IMR-90 (cell line): ENCODE data around the gene C2CD4D. TPM values are rescaled to one million over a fixed set of nuclear protein-coding genes. Genes with fewer than 3 reads are reported as not detected.

Experiments used
- ATAC-seq: fragments of 200-7000 bp; cut with Tn5 transposase; 2 replicates; pipeline ENCODE4 v1.9.1; 2020; ENCODE audit warnings: low read depth, mild to moderate bottlenecking, moderate library complexity
- BruUV-seq: library from RNA; stranded (reverse); fragments of 400-500 nt; replicated peaks from 2 replicates; lab custom pipeline; 2021; lab: Mats Ljungman, UMichigan
- CTCF ChIA-PET: fragments of 300-600 bp; formaldehyde crosslinking; extraction: SDS; loops from one replicate; lab custom pipeline; 2021; ENCODE audit warnings: antibody characterized with exemption; lab: Yijun Ruan, JAX
- POLR2A ChIA-PET: fragments of 300-600 bp; sonication (Branson Sonifier 250); formaldehyde crosslinking; loops from one replicate; lab custom pipeline; 2022; ENCODE audit warnings: antibody characterized with exemption; ENCODE audit not compliant: unreplicated experiment; lab: Charles Lee
- DNase-seq: peaks from one replicate; pipeline ENCODE4 v3.0.0; 2013
- H2AFZ ChIP-seq: replicated peaks from 2 replicates; pipeline ENCODE3; 2013; ENCODE audit warnings: low read length, mild to moderate bottlenecking; ENCODE audit not compliant: poor library complexity
- H2AK5ac ChIP-seq: 2 replicates; pipeline ENCODE4 v1.6.1; 2013; ENCODE audit warnings: low read depth, low read length, inconsistent platforms
- H2AK9ac ChIP-seq: replicated peaks from 2 replicates; pipeline ENCODE3; 2013; ENCODE audit warnings: mild to moderate bottlenecking, low read depth, low read length, moderate library complexity; ENCODE audit not compliant: poor library complexity
- H2BK120ac ChIP-seq: 2 replicates; pipeline ENCODE4 v1.6.1; 2013; ENCODE audit warnings: low read depth, low read length, inconsistent platforms
- H2BK15ac ChIP-seq: 3 replicates; pipeline ENCODE4 v1.6.1; 2013; ENCODE audit warnings: low read depth, low read length, inconsistent platforms
- H2BK20ac ChIP-seq: 2 replicates; pipeline ENCODE4 v1.6.1; 2013; ENCODE audit warnings: low read depth, mild to moderate bottlenecking, inconsistent platforms, low read length, moderate library complexity
- H2BK5ac ChIP-seq: 2 replicates; pipeline ENCODE4 v1.6.1; 2013; ENCODE audit warnings: mild to moderate bottlenecking, low read depth, low read length, inconsistent platforms; ENCODE audit not compliant: poor library complexity, severe bottlenecking
- H3K14ac ChIP-seq: replicated peaks from 2 replicates; pipeline ENCODE4 v1.6.1; 2013; ENCODE audit warnings: low read depth, low read length, inconsistent platforms
- H3K18ac ChIP-seq: 2 replicates; pipeline ENCODE4 v1.6.1; 2013; ENCODE audit warnings: low read depth, low read length, control low read depth
- H3K23ac ChIP-seq: 2 replicates; pipeline ENCODE4 v1.6.1; 2013; ENCODE audit warnings: low read depth, low read length, inconsistent platforms
- H3K27ac ChIP-seq: 2 replicates; pipeline ENCODE4 v1.5.1; 2013; ENCODE audit warnings: mild to moderate bottlenecking, control low read depth, low read length; ENCODE audit not compliant: insufficient read depth
- H3K27me3 ChIP-seq: 2 replicates; pipeline ENCODE4 v1.6.1; 2013; ENCODE audit warnings: low read length; ENCODE audit not compliant: control insufficient read depth, insufficient read depth
- H3K36me3 ChIP-seq: 2 replicates; pipeline ENCODE4 v1.6.1; 2013; ENCODE audit warnings: low read length, mixed read lengths; ENCODE audit not compliant: control insufficient read depth, insufficient read depth
- H3K4ac ChIP-seq: 2 replicates; pipeline ENCODE4 v1.6.1; 2013; ENCODE audit warnings: low read depth, low read length, inconsistent platforms
- H3K4me1 ChIP-seq: 2 replicates; pipeline ENCODE4 v1.6.1; 2013; ENCODE audit warnings: low read length, mixed read lengths; ENCODE audit not compliant: control insufficient read depth, insufficient read depth
- H3K4me2 ChIP-seq: 2 replicates; pipeline ENCODE4 v1.6.1; 2013; ENCODE audit warnings: low read depth, mild to moderate bottlenecking, control low read depth, low read length, moderate library complexity
- H3K4me3 ChIP-seq: 2 replicates; pipeline ENCODE4 v1.5.1; 2013; ENCODE audit warnings: low read depth, mild to moderate bottlenecking, control low read depth, low read length, moderate library complexity; ENCODE audit not compliant: insufficient read depth
- H3K56ac ChIP-seq: 2 replicates; pipeline ENCODE4 v1.6.1; 2013; ENCODE audit warnings: low read length, inconsistent platforms; ENCODE audit not compliant: insufficient read depth; ENCODE audit errors: extremely low read depth
- H3K79me1 ChIP-seq, 2 experiments: 2 replicates each; pipeline ENCODE4 v1.6.1; 2013; ENCODE audit warnings: low read length in 2 of 2, inconsistent platforms in 1 of 2, low read depth in 1 of 2
- H3K9ac ChIP-seq: 2 replicates; pipeline ENCODE4 v1.6.1; 2013; ENCODE audit warnings: low read depth, low read length, control low read depth
- H3K9me1 ChIP-seq: 2 replicates; pipeline ENCODE4 v1.6.1; 2013; ENCODE audit warnings: low read length, inconsistent platforms; ENCODE audit not compliant: insufficient read depth
- H3K9me3 ChIP-seq: 2 replicates; pipeline ENCODE4 v1.6.1; 2013; ENCODE audit warnings: low read length; ENCODE audit not compliant: control insufficient read depth, insufficient read depth
- H4K20me1 ChIP-seq: 2 replicates; pipeline ENCODE4 v1.6.1; 2013; ENCODE audit warnings: low read length, inconsistent platforms; ENCODE audit not compliant: insufficient read depth
- H4K5ac ChIP-seq: 2 replicates; pipeline ENCODE4 v1.6.1; 2013; ENCODE audit warnings: mild to moderate bottlenecking, low read depth, low read length, control low read depth
- H4K8ac ChIP-seq, 2 experiments: 2 replicates each; pipeline ENCODE4 v1.6.1; 2013; ENCODE audit warnings: low read depth in 2 of 2, low read length in 2 of 2, control low read depth in 1 of 2, inconsistent platforms in 1 of 2
- H4K91ac ChIP-seq: 2 replicates; pipeline ENCODE4 v1.6.1; 2013; ENCODE audit warnings: low read depth, low read length, inconsistent platforms; ENCODE audit not compliant: insufficient read depth
- BHLHE40 ChIP-seq: fragments of 150-350 bp; IDR thresholded peaks from 2 replicates; pipeline ENCODE4 v1.6.1; 2016; ENCODE audit warnings: mild to moderate bottlenecking, low read depth, low read length
- CEBPB ChIP-seq: IDR thresholded peaks from 2 replicates; pipeline ENCODE4 v1.6.1; 2012; ENCODE audit warnings: low read depth, low read length, improper control_type of control experiment
- CHD1 ChIP-seq: IDR thresholded peaks from 2 replicates; pipeline ENCODE4 v1.6.1; 2012; ENCODE audit warnings: low read depth, low read length, improper control_type of control experiment
- CTCF ChIP-seq: conservative IDR thresholded peaks from 2 replicates; pipeline ENCODE4 v1.5.1; 2012; ENCODE audit warnings: mild to moderate bottlenecking, low read depth, low read length, improper control_type of control experiment
- FOS ChIP-seq: fragments of 150-350 bp; IDR thresholded peaks from 2 replicates; pipeline ENCODE4 v1.6.1; 2016; ENCODE audit warnings: low read depth, low read length
- MAFK ChIP-seq: IDR thresholded peaks from 2 replicates; pipeline ENCODE4 v1.6.1; 2012; ENCODE audit warnings: low read depth, low read length, improper control_type of control experiment
- MXI1 ChIP-seq: IDR thresholded peaks from 2 replicates; pipeline ENCODE4 v1.6.1; 2012; ENCODE audit warnings: low read depth, mild to moderate bottlenecking, low read length, moderate library complexity, borderline replicate concordance
- RAD21 ChIP-seq: IDR thresholded peaks from 2 replicates; pipeline ENCODE4 v1.6.1; 2012; ENCODE audit warnings: low read length, improper control_type of control experiment
- RCOR1 ChIP-seq: IDR thresholded peaks from 2 replicates; pipeline ENCODE4 v1.6.1; 2012; ENCODE audit warnings: mild to moderate bottlenecking, low read length, improper control_type of control experiment; ENCODE audit not compliant: insufficient replicate concordance
- RFX5 ChIP-seq: IDR thresholded peaks from 2 replicates; pipeline ENCODE4 v1.8.0; 2012; ENCODE audit warnings: low read depth, mild to moderate bottlenecking, low read length, moderate library complexity
- SMC3 ChIP-seq: fragments of 150-350 bp; IDR thresholded peaks from 2 replicates; pipeline ENCODE4 v1.6.1; 2016; ENCODE audit warnings: low read depth, mild to moderate bottlenecking, antibody characterized with exemption, low read length, moderate library complexity
- WGBS, 2 experiments: methylation state at CpG; one replicate each; pipeline versions ENCODE4 v1.1.5 to v1.1.7; 2013; ENCODE audit warnings: missing lambda C conversion rate in 2 of 2; ENCODE audit not compliant: insufficient read length in 1 of 2; ENCODE audit errors: extremely low coverage in 2 of 2; 5-methylcytosine and 5-hydroxymethylcytosine counted together
- dilution Hi-C: fragments of 300-500 bp; cut with HindIII; formaldehyde crosslinking; loops from one replicate; pipeline ENCODE4 v1.14.3; 2018; ENCODE audit warnings: low sequenced_read_pairs; ENCODE audit not compliant: unreplicated experiment
- in situ Hi-C: fragments of 300-500 bp; cut with MboI; formaldehyde crosslinking; loops from 3 replicates; pipeline ENCODE4 v1.14.3; 2019; ENCODE audit warnings: low sequenced_read_pairs, inconsistent platforms, mixed read lengths
- intact Hi-C: fragments of 100-400 bp; cut with micrococcal nuclease; formaldehyde crosslinking; loops from 2 replicates; pipeline ENCODE4 v1.10.0; 2022
- polyA plus RNA-seq, 3 experiments: library from polyadenylated mRNA; depleted of rRNA; stranded (reverse); fragments of >200 nt; gene quantifications; 2 replicates each; pipeline ENCODE4 v1.2.3, GENCODE V29; 2012; ENCODE audit warnings: low replicate concordance in 1 of 3
- total RNA-seq: library from RNA; depleted of rRNA; stranded (reverse); fragments of >200 nt; gene quantifications from 2 replicates; pipeline ENCODE4 v1.2.3, GENCODE V29; 2012
- TF ChIP-seq, protein P1 (sequence below): fragments of 150-350 bp; IDR thresholded peaks from 2 replicates; pipeline ENCODE4 v1.6.1; 2016; ENCODE audit warnings: low read depth, mild to moderate bottlenecking, low read length, moderate library complexity, borderline replicate concordance
- TF ChIP-seq, protein P2 (sequence below): fragments of 150-350 bp; IDR thresholded peaks from 2 replicates; pipeline ENCODE4 v1.6.1; 2017; ENCODE audit warnings: mild to moderate bottlenecking, antibody characterized with exemption, low read length, low read depth

C2CD4D gene
- total and polyA plus RNA-seq, 2 of the 4 experiments (the other 2 are of a cell fraction), result not detected

- no peak overlapping the region for H2AK5ac ChIP-seq
- H3K9me3 ChIP-seq, result no peaks in the 10 kb centered on the region
- no peak overlapping the region for H4K91ac ChIP-seq
- H3K36me3 ChIP-seq, result no peaks in the 10 kb centered on the region
- no peak overlapping the region for H2BK15ac ChIP-seq
- no peaks in the 10 kb centered on the region for H4K20me1 ChIP-seq
- no peak overlapping the region for H3K14ac ChIP-seq
- ATAC-seq (no peak), DNase-seq (no peak)
- no peak overlapping the region for H2BK120ac ChIP-seq
- WGBS, 2 experiments, result 89% methylated on average over 7 of the region's 12 CpGs; no CpG with 5 or more reads in 1 of the 2 experiments
- no TSS peak for BruUV-seq
- no peak overlapping the region for H4K5ac ChIP-seq
- peaks cover 85% of the 10 kb centered on the region for H3K27me3 ChIP-seq
- no peak overlapping the region for H3K4me3 ChIP-seq
- in situ Hi-C loops (no loop called here), intact Hi-C loops (no loop called here), dilution Hi-C loops (no loop called here)
- H2AK9ac ChIP-seq, result no peak overlapping the region
- H3K4me2 ChIP-seq, result no peak overlapping the region
- H2AFZ ChIP-seq, result no peak overlapping the region
- H3K27ac ChIP-seq, result no peak overlapping the region
- H3K56ac ChIP-seq, result no peak overlapping the region
- no peak overlapping the region for H2BK20ac ChIP-seq
- no peaks in the 10 kb centered on the region for H3K4me1 ChIP-seq
- no peak overlapping the region for H3K18ac ChIP-seq
- ChIA-PET CTCF (no interaction called here), POLR2A (no interaction called here)
- H4K8ac ChIP-seq, result no peak overlapping the region
- H3K4ac ChIP-seq, result no peak overlapping the region
- H3K79me1 ChIP-seq, result no peaks in the 10 kb centered on the region
- no peak overlapping the region for H3K9ac ChIP-seq
- H2BK5ac ChIP-seq, result no peak overlapping the region
- TF ChIP-seq CEBPB (no peak), RFX5 (no peak), RAD21 (no peak), BHLHE40 (no peak), SMC3 (no peak), MXI1 (no peak), RCOR1 (no peak), CTCF (no peak), FOS (no peak), MAFK (no peak), CHD1 (no peak)
- TF ChIP-seq, protein P1, sequence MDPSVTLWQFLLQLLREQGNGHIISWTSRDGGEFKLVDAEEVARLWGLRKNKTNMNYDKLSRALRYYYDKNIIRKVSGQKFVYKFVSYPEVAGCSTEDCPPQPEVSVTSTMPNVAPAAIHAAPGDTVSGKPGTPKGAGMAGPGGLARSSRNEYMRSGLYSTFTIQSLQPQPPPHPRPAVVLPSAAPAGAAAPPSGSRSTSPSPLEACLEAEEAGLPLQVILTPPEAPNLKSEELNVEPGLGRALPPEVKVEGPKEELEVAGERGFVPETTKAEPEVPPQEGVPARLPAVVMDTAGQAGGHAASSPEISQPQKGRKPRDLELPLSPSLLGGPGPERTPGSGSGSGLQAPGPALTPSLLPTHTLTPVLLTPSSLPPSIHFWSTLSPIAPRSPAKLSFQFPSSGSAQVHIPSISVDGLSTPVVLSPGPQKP, result no peak
- TF ChIP-seq, protein P2, sequence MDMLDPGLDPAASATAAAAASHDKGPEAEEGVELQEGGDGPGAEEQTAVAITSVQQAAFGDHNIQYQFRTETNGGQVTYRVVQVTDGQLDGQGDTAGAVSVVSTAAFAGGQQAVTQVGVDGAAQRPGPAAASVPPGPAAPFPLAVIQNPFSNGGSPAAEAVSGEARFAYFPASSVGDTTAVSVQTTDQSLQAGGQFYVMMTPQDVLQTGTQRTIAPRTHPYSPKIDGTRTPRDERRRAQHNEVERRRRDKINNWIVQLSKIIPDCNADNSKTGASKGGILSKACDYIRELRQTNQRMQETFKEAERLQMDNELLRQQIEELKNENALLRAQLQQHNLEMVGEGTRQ, result no peak
- H3K9me1 ChIP-seq, result no peaks in the 10 kb centered on the region
- H3K23ac ChIP-seq, result no peak overlapping the region
Observed at GRCh38 chr1:151801310-151801820, 38.3 kb downstream of the C2CD4D start.
